AG04450 (cell line): ENCODE data around the gene HP1BP3. TPM values are rescaled to one million over a fixed set of nuclear protein-coding genes. Genes with fewer than 3 reads are reported as not detected.

Source experiments
- CTCF ChIA-PET: fragments of 300-600, 350-600 bp; formaldehyde crosslinking; extraction: SDS; loops from one replicate; lab custom pipeline; 2022; ENCODE audit warnings: antibody characterized with exemption, inconsistent platforms; lab: Charles Lee
- POLR2A ChIA-PET: fragments of 350-600 bp; formaldehyde crosslinking; extraction: SDS; loops from one replicate; lab custom pipeline; 2021; ENCODE audit warnings: antibody characterized with exemption, inconsistent platforms; lab: Yijun Ruan, JAX
- DNase-seq: peaks from one replicate; pipeline ENCODE4 v3.0.0-alpha.2; 2011; ENCODE audit warnings: low read depth, low spot score
- H3K27ac ChIP-seq: one replicate; pipeline ENCODE4 v1.5.1; 2012; ENCODE audit warnings: low read depth, low read length, control low read depth
- H3K27me3 ChIP-seq: one replicate; pipeline ENCODE4 v1.6.0; 2012; ENCODE audit warnings: low read length; ENCODE audit not compliant: control insufficient read depth, insufficient read depth
- H3K4me3 ChIP-seq: 2 replicates; pipeline ENCODE4 v1.5.1; 2011; ENCODE audit warnings: mild to moderate bottlenecking, low read depth, low read length, control low read depth
- H3K9me3 ChIP-seq: 2 replicates; pipeline ENCODE4 v1.5.1; 2012; ENCODE audit warnings: low read length; ENCODE audit not compliant: control insufficient read depth, insufficient read depth
- CTCF ChIP-seq: IDR thresholded peaks from 2 replicates; pipeline ENCODE4 v1.5.1; 2011; ENCODE audit warnings: low read depth, low read length, control low read depth, inconsistent platforms
- polyA plus RNA-seq: library from polyadenylated mRNA; depleted of rRNA; stranded (reverse); fragments of >200 nt; gene quantifications from 2 replicates; pipeline ENCODE4 v1.2.3, GENCODE V29; 2011; rRNA removed

HP1BP3 gene
- polyA plus RNA-seq, 1 experiment: 203 TPM

GRCh38 chr1:20697563-20697962 lies 89.5 kb downstream of the HP1BP3 start:
- peaks cover 4% of the 10 kb centered on the region; the same call in 1 of the 2 replicates for H3K9me3 ChIP-seq
- no peak for TF ChIP-seq CTCF
- DNase-seq: no peak
- peak overlapping the region; percentile 99 for H3K27ac ChIP-seq
- ChIA-PET CTCF (interaction anchor here (0.8 to 5.2 kb wide), 26 partner anchors 13 to 616 kb away, joined by 3 to 94 read pairs (median 4); partner anchors contain the start of gene KIF17), POLR2A (interaction anchor here (0.8 to 1.5 kb wide), 5 partner anchors 30 to 128 kb away, joined by 3 to 9 read pairs (median 4); partner anchors contain the start of genes DDOST and SH2D5)
- H3K27me3 ChIP-seq: no peaks in the 10 kb centered on the region
- peak overlapping the region; percentile 65; the same call in 1 of the 2 replicates for H3K4me3 ChIP-seq

GRCh38 chr1:20696397-20697333 lies 90.4 kb downstream of the HP1BP3 start:
- ChIA-PET POLR2A (interaction anchor here (0.5 to 1.5 kb wide), 13 partner anchors 21 to 498 kb away, joined by 3 to 9 read pairs (median 4); partner anchors contain the start of genes DDOST, HP1BP3, KIF17 and SH2D5), CTCF (interaction anchor here (0.6 to 5.2 kb wide), 75 partner anchors 9 to 1334 kb away, joined by 3 to 94 read pairs (median 4); partner anchors contain the start of genes HP1BP3 and KIF17)
- Histone ChIP-seq H3K4me3 (peak overlapping the region; percentile 65), H3K27me3 (no peaks in the 10 kb centered on the region), H3K27ac (peak overlapping the region; percentile 99), H3K9me3 (peaks cover 4% of the 10 kb centered on the region; the same call in 1 of the 2 replicates)
- TF ChIP-seq CTCF: peak; percentile 81
- DNase-seq: peak; percentile 90

- no peaks in the 10 kb centered on the region for H3K27me3 ChIP-seq
- H3K4me3 ChIP-seq: no peak overlapping the region
- no peak overlapping the region for H3K27ac ChIP-seq
- ChIA-PET POLR2A (no interaction called here), CTCF (interaction anchor here (0.9 to 5.2 kb wide), 7 partner anchors 457 to 673 kb away, joined by 3 to 94 read pairs (median 4); no protein-coding TSS in a partner anchor)
- no peak for DNase-seq
- TF ChIP-seq CTCF: no peak
- H3K9me3 ChIP-seq: peaks cover 4% of the 10 kb centered on the region; the same call in 1 of the 2 replicates
Measured at GRCh38 chr1:20695515-20695914, 91.6 kb downstream of the HP1BP3 start.

- H3K27me3 ChIP-seq: no peaks in the 10 kb centered on the region
Measured at GRCh38 chr1:20693623-20694022, 93.5 kb downstream of the HP1BP3 start.

More at GRCh38 chr1:20693623-20694022, 93.5 kb downstream of the HP1BP3 start:
- Histone ChIP-seq H3K9me3 (peaks cover 4% of the 10 kb centered on the region; the same call in 1 of the 2 replicates), H3K27ac (no peak overlapping the region), H3K4me3 (no peak overlapping the region)
- no peak for TF ChIP-seq CTCF
- CTCF ChIA-PET: interaction anchor here (0.9 kb wide), 1 partner anchor 501 kb away, joined by 3 read pairs; no protein-coding TSS in a partner anchor
- DNase-seq: no peak
- POLR2A ChIA-PET: no interaction called here

Other genes with a start within 250 kb of the HP1BP3 start
- 0.02 TPM in 1 of 2 replicates, not detected in the other for gene FAM43B, start 234.7 kb downstream of the HP1BP3 start, polyA plus RNA-seq
- gene CDA, start 198.2 kb downstream of the HP1BP3 start, polyA plus RNA-seq: 2.8 and 4.2 TPM in 2 replicates
- 43.8 and 49.0 TPM in 2 replicates for gene PINK1, start 153.8 kb downstream of the HP1BP3 start, polyA plus RNA-seq
- gene DDOST, start 125.9 kb downstream of the HP1BP3 start, polyA plus RNA-seq: 494 and 553 TPM in 2 replicates
- 2.7 and 2.8 TPM in 2 replicates for gene KIF17, start 69.3 kb downstream of the HP1BP3 start, polyA plus RNA-seq
- 4.9 and 6.5 TPM in 2 replicates for gene SH2D5, start 54.6 kb downstream of the HP1BP3 start, polyA plus RNA-seq